GM18907 (cell line): Measurements from ENCODE around the gene NSL1.

ENCODE experiments used
- ATAC-seq: cut with Tn5 transposase; IDR thresholded peaks from one replicate; pipeline ENCODE4 v1.9.1; 2021; ENCODE audit warnings: mild to moderate bottlenecking, moderate library complexity; ENCODE audit not compliant: unreplicated experiment

NSL1 gene

GRCh38 chr1:212688341-212689047 is 103.1 kb downstream of the NSL1 start:
- no peak for ATAC-seq

DNA sequence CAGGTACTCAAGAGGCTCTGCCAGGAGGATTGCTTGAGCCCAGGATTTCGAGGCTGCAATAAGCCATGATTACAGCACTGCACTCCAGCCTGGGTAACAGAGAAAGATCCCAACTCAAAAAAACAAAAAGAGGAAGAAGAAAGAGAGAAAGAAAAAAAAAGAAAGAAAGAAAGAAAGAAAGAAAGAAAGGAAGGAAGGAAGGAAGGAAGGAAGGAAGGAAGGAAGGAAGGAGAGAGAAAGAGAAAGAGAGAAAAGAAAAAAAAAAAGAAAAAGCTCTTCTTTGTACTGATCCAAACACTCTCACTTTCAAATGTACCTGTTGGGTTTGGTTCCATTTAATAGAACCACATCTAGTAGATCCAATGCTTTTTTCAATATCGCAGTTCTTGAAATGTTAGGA is 103.8 kb downstream of the NSL1 start:
- ATAC-seq: no peak

DNA sequence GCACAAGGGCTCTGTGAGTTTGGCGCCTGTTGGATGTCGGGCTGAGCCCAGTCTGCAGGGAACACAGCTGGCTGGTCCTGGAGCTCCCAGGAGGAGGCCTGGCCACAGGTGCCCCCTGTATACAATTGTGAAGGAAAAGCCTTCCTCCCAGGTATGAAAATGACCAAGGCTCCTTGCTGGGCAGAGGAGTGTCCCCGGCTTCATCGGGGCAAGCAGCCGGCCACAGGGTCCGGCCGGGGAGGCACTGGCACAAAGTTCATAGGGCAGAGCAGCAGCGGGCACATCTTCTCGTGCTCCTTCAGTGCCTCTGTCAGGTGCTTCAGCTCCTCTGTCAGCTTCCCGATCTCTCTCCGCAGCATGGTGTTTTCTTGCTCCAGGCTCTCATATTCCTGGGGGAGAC is 105.0 kb downstream of the NSL1 start:
- no peak for ATAC-seq

DNA sequence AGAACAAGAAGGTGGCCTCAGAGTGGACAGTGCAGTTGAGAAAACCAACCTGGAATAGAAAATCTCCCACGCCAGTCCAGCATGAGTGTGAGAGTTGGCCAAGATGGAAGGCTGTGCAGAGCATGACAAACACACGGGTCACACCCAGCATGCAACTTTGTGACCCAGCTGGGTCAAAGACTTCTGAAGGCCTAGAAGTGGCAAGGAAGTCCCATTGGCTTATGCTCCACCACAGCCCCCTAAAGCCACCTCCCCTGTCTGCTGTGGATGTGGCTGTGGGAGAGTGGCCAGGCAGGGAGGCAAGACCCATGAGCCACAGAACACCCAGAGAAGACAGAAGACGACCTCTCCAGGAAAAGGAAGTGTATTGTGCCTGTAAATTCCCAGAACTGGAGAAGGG is 105.5 kb downstream of the NSL1 start:
- ATAC-seq: no peak

- ATAC-seq: no peak
Observed at GRCh38 chr1:212685429-212685828, 106.1 kb downstream of the NSL1 start.

GRCh38 chr1:212684521-212685090 is 107.0 kb downstream of the NSL1 start:
- no peak for ATAC-seq

DNA sequence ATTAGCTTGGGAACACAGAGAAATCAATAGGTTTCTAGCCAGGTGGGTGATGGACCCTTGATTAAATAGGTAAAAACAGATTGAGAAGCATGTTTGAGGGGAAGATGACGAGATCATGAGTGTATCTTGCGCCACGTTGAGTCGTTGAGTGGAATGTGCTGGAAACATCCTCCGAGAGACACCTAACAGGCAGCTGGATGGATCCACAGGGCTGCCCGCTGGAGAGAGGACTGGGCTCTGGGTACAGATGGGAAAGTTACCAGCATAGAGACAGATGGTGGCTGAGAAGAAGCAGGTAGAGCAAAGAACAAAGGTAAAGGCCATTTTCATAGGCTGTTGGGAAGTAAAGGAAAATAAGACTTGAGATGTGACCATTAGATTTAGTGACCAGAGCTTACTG is 107.5 kb downstream of the NSL1 start:
- ATAC-seq: no peak

- peak; percentile 83 for ATAC-seq
Observed at GRCh38 chr1:212683357-212683722, 108.2 kb downstream of the NSL1 start.

DNA sequence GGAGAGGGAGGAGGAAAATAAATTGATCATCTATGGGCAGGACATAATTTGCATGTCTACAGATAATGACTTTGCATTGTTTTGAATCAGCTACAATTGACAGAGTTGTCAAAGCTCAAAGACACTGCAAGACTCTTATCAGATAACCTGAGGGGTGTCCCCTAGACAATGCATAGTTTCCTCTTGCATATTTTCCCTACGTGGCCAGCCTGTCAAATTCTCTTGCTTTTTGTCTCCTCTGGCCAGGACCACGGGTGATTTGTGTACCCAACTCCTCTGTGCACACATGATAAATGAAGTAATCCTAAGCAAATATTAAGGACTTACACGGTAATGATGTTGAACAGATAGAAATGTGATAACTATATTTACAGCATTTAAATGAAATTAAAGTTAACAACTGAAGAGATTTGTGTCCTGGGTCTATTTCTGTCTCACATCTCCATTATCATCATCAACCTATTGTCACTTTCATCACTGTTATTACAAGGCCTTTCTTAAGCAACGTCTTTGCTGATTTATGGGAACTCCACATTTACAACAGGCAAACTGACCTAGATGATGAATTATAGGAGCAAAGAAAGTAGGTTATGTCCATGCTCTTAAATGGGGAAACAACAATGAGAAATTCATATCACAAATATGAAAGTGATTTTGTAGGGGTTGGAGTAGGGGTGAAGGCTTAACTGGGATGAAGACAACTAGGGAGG is 110.7 kb downstream of the NSL1 start:
- ATAC-seq: no peak

DNA sequence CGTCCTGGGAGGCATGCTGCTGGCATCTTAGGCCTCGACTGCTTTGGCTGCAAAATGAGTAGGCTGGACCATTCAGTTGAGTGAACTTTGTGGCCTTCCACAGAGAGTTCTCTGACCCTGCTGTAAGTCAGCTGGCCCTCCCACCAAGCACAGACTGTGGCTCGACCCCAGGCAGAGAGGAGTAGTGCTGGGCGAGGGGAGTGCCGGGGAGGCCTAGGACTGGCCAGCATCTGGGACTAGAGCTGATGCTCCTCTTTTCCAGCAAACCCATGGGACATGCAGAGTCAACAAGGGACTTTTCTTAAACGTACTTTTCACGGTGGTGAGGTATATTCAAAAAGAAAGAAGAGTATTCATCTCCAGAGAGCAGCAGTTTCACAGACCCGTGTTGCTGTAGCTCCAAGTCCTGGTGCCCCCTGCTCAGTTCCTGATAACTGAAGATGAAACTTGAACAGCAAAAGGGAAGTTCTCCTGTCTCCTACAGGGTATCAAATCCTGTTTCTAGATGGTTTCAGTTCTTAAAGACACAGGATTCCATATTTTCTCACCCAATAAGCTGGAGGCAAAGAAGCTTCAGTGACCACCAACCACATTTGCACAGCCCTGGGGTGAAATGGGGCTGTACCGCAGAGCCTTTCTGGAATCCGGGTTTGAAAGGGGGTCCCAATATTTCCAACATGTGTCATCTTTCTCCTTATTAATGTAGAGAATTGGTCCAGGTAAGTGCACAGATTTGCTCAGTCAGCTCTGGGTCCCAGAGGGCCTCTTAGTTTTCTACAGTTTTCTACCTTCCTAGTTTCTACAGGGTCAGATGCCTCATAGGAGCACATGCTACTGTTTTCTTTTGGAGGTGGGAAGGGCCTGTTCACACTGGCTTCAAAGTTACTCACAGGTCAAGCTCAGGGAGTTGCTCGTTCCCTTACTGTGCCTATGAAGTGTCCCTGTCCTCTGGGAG is 112.8 kb downstream of the NSL1 start:
- peak; percentile 65 for ATAC-seq

GRCh38 chr1:212677573-212677972 is 114.0 kb downstream of the NSL1 start:
- ATAC-seq: no peak

DNA sequence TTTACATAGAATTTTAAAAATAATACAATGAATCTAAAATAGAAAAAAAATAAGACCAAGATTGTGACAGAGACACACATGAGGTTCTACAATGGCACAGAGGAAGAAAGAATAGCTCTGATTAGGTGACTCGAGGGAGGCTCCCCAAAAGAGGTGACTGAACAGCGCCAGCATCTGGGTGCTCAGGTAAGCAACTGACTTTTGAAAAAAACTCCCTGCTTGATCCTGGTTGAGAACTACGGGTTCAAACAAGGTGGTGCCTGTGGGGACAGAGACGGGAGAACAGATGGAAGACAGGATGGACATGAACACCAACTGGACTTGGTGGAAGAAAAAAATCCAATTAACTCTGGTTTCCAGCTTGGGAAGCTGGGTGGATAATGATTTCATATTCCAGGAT is 114.4 kb downstream of the NSL1 start:
- no peak for ATAC-seq
